GM19397 (cell line): ENCODE results near the gene FTSJ1.
A peak's percentile ranks its signal among the peaks of the same experiment; 100 is the strongest.
"Not testable (repeated sequence)": the region's sequence is repeated elsewhere in the genome, so short reads cannot be mapped to it uniquely, and the experiment has no call there.

Experiments used
- ATAC-seq: cut with Tn5 transposase; IDR thresholded peaks from one replicate; pipeline ENCODE4 v1.9.1; 2021; ENCODE audit warnings: mild to moderate bottlenecking, moderate library complexity; ENCODE audit not compliant: unreplicated experiment

FTSJ1 gene

DNA sequence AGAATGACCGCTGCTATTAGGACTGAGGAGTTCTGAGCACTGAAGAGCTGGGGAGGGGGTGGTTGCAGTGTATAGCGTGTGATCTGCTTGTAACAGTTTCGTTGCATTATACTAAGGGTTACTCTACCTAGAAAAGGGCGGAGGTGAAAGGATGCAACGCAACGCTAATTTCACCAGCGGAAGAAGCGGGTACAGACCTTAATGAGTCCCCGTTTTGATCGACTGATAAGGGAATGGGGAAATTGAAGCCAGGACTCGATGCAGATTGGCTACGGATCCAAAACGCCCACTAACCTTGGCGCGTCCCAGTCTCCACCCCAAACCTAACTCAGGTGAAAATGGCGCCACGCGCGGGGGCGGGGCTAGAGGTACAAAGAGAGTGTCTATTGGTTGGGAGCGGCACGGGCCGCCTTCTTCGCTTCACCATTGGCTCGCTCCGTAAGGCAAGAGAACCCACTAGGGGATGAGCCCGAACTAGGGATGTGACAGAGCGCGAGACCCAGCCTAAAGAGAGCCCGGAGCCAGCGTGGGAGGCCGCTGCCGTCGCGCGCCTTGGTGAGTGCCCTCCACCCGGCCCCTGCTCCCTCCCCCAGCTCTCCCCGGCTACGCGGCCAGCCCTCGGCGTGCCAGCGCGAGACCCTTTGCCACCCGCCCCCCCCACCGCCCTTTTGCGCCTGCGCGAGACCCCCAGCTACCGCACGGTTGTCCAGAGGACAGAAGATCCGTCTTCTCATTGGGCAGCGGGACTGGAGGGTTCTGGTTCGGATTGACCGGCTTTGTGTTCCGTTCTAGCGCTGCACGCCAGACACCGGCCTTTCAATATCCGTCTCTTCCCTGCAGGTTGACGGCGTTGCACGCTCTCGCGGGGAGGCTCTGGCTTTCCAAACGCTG, 45.6 kb downstream of the FTSJ1 start, which contains the start of gene EBP:
EBP (plus strand) TSS at position 456 of the 891 bp plus-strand sequence. CDS start 1,964 bp downstream, outside the sequence.
- peak; percentile 98 for ATAC-seq

DNA sequence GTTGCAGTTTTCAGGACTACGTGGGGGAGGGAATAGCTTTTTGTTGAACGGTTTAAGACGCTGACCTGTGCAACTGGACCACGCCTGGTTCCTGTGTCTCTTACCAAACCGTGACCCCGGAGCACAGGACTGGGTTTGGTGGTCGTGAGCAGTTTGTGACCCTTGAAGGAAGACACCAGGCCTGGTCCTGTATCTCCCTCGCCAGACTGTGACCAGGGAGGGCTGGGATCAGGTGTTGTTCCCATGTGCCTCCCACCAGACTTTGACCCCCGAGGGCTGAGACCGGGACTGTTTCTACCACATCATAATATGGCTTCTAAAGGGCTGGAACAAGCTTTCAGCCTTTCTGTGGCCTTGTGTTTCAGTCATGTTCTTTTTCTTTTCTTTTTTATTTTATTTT, 46.3 kb downstream of the FTSJ1 start:
- ATAC-seq, result no peak

DNA sequence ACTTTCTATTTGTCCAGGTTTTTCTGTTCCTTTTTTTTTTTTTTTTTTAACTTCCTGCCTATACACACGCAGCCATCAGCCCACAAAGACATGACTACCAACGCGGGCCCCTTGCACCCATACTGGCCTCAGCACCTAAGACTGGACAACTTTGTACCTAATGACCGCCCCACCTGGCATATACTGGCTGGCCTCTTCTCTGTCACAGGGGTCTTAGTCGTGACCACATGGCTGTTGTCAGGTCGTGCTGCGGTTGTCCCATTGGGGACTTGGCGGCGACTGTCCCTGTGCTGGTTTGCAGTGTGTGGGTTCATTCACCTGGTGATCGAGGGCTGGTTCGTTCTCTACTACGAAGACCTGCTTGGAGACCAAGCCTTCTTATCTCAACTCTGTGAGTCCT, 47.7 kb downstream of the FTSJ1 start:
- ATAC-seq, result no peak

DNA sequence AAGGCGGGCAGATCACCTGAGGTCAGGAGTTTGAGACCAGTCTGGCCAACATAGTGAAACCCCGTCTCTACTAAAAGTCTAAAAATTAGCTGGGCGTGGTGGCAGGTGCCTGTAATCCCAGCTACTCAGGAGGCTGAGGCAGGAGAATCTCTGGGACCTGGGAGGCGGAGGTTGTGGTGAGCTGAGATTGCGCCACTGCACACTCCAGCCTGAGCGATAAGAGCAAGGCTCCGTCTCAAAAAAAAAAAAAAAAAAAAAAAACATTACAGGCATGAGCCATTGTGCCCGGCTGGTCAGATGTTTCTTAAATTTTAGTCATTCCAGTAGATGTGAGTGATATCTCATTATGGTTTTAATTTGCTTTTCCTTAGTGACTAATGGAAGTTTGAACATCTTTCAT, 49.9 kb downstream of the FTSJ1 start:
- ATAC-seq, result not testable (repeated sequence)

DNA sequence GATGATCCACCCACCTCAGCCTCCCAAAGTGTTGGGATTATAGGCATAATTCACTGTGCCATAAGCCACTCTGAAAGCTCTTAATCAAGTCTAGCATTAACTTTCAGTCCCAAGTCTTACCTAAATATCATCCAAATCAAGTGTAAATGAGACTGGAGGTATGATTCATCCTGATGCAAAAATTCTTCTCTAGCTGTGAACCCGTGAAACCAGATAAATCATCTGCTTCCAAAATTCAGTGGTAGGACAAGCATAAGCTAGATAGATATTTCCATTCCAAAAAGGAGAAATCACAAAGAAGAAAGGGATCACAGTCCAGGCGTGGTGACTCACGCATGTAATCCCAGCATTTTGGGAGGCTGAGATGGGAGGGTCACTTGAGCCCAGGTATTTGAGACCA, 54.7 kb downstream of the FTSJ1 start:
- no peak for ATAC-seq

DNA sequence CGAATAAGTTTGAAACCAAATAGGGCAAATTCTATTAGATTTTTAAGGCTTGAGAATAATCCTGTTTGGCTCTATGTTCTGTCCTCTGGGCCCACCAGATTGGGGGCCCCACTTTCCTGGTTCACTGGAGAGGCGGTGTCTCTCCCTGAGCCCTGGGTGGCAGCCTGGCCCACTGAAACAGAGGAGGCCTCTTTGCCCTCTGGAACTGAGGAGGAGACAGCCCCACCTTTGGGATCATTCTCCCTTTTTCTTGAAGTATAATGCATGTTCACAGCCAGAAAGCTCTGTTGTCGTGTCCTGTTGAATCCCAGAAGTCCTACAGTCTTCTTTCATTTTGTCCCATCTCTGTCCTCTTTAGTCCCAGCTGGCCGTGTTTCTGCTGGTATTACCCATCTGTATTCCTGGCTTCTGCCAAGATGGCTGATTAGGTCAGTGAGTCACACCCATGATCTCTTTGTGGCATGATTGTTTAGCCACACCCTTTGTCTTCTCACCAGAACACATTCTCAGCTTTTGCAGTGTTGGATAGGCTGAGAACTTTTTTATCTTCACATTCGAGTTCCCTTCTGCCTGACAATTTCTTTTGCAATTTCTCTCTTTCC, 55.5 kb downstream of the FTSJ1 start:
- no peak for ATAC-seq

DNA sequence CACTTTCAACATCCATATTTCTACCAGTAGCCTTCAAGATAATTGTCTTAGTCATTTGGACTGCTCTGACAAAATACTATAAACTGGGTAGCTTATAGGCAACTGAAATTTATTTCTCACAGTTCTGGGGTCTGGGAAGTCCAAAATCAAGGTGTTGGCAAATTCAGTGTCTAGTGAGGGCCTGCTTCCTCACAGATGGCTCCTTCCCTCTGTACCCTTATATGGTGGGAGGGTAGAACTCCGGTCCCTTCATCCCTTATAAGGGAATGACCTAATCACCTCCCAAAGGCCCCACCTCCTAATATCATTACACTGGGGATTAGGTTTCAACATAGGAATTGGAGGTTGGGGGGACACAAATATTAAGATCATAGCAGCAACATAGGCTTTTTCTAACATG, 56.2 kb downstream of the FTSJ1 start:
- no peak for ATAC-seq

DNA sequence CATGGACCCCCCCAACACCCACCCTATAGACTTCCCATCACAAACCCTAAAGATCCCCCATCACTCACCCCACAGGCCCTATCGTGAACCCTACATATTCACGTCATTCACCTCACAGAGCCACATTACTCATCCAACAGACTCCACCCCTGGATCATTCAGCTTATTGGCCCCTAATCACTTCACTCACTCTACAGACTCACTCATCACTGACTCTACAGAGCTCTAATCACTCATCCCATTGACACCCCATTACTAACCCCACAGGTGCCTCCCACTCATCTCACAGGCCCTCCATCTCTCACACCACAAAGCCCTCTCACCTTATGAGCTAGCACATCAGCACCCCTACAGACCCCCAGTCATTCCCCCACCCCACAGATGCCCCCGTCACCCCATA, 57.2 kb downstream of the FTSJ1 start:
- no peak for ATAC-seq
